ENCODE data around the gene FBXO31. TPM values are rescaled to one million over a fixed set of nuclear protein-coding genes. Genes with fewer than 3 reads are reported as not detected.

FBXO31 gene
- polyA plus RNA-seq, 12 donors = 21.0 to 28.1 (median 24.9) TPM; not detected in 1

GRCh38 chr16:87314990-87315420 is 68.6 kb downstream of the FBXO31 start:
- DNase-seq = no peak

- DNase-seq = no peak
Observed at GRCh38 chr16:87312008-87312407, 71.6 kb downstream of the FBXO31 start.

GRCh38 chr16:87311387-87311786 is 72.2 kb downstream of the FBXO31 start:
- DNase-seq = no peak

GRCh38 chr16:87310610-87311009 is 73.0 kb downstream of the FBXO31 start:
- DNase-seq = no peak

- DNase-seq = no peak
Observed at GRCh38 chr16:87309620-87310525, 73.7 kb downstream of the FBXO31 start.

GRCh38 chr16:87308826-87309225 is 74.8 kb downstream of the FBXO31 start:
- DNase-seq = no peak

- no peak for DNase-seq
Observed at GRCh38 chr16:87306516-87306915, 77.1 kb downstream of the FBXO31 start.

GRCh38 chr16:87305505-87306391 is 77.8 kb downstream of the FBXO31 start:
- no peak for DNase-seq

- no peak for DNase-seq
Observed at GRCh38 chr16:87304951-87305350, 78.6 kb downstream of the FBXO31 start.

GRCh38 chr16:87303962-87304521 is 79.5 kb downstream of the FBXO31 start:
- DNase-seq = no peak

GRCh38 chr16:87303431-87303930 is 80.1 kb downstream of the FBXO31 start:
- DNase-seq = no peak

- no peak for DNase-seq
Observed at GRCh38 chr16:87298857-87299465, 84.6 kb downstream of the FBXO31 start.

- no peak for DNase-seq
Observed at GRCh38 chr16:87297918-87298631, 85.5 kb downstream of the FBXO31 start.

GRCh38 chr16:87297407-87297806 is 86.2 kb downstream of the FBXO31 start:
- no peak for DNase-seq

GRCh38 chr16:87295661-87296531 is 87.7 kb downstream of the FBXO31 start:
- DNase-seq = no peak

GRCh38 chr16:87295259-87295658 is 88.3 kb downstream of the FBXO31 start:
- DNase-seq = no peak

- DNase-seq = no peak
Observed at GRCh38 chr16:87293990-87294389, 89.6 kb downstream of the FBXO31 start.

GRCh38 chr16:87291944-87292343 is 91.6 kb downstream of the FBXO31 start:
- no peak for DNase-seq

GRCh38 chr16:87288753-87289362 is 94.7 kb downstream of the FBXO31 start:
- DNase-seq = peak; percentile 35
